K562 (cell line): ENCODE measurements around the gene RBM18. TPM values are rescaled to one million over a fixed set of nuclear protein-coding genes. Genes with fewer than 3 reads are reported as not detected.

Experiments
- ATAC-seq: fragments of 200-7000 bp; cut with Tn5 transposase; 3 replicates; pipeline ENCODE4 v1.9.1; 2020; ENCODE audit warnings: moderate library complexity
- BruUV-seq: library from RNA; stranded (reverse); fragments of 400-500 nt; replicated peaks from 2 replicates; lab custom pipeline; 2021; lab: Mats Ljungman, UMichigan
- CTCF ChIA-PET: fragments of 300-600 bp; formaldehyde crosslinking; extraction: SDS; loops from one replicate; lab custom pipeline; 2021; ENCODE audit warnings: low intra/inter-chr PET ratio; lab: Yijun Ruan, JAX
- POLR2A ChIA-PET: fragments of 300-600, 350-650 bp; sonication (Branson Sonifier 250); formaldehyde crosslinking; extraction: SDS; loops from one replicate; lab custom pipeline; 2021; ENCODE audit warnings: antibody characterized with exemption, inconsistent platforms; lab: Yijun Ruan, JAX
- DNase-seq, 4 experiments: peaks; one replicate each; pipeline versions ENCODE4 v3.0.0 to v3.0.0-alpha.2; 2011 to 2018; ENCODE audit warnings: low spot score in 3 of 4, mixed read lengths in 3 of 4; ENCODE audit errors: extremely low read depth in 1 of 4
- FAIRE-seq: peaks from 2 replicates; lab custom pipeline; 2011; peaks lifted over from hg19 to GRCh38; lab: Jason Lieb, UNC
- H2AFZ ChIP-seq: 2 replicates; pipeline ENCODE4 v1.6.0; 2011; ENCODE audit warnings: low read depth, low read length, control low read depth, inconsistent platforms
- H3K27ac ChIP-seq: fragments of 200-600 bp; 3 replicates; pipeline ENCODE4 v1.8.0; 2011; ENCODE audit warnings: low read depth, mild to moderate bottlenecking, control low read depth, inconsistent platforms, low read length, moderate library complexity, mixed read lengths; ENCODE audit errors: extremely low read depth
- H3K27me3 ChIP-seq, 2 experiments: fragments of 300-600 bp in 1 of 2; 2 replicates in 1 of 2; 3 replicates in 1 of 2; pipeline versions ENCODE4 v1.6.0 to v1.8.0; 2011; ENCODE audit warnings: inconsistent platforms in 2 of 2, low read length in 2 of 2, mild to moderate bottlenecking in 1 of 2, mixed read lengths in 1 of 2, moderate library complexity in 1 of 2; ENCODE audit not compliant: control insufficient read depth in 2 of 2, insufficient read depth in 2 of 2
- H3K36me3 ChIP-seq: fragments of 300-600 bp; 3 replicates; pipeline ENCODE4 v1.8.0; 2011; ENCODE audit warnings: mild to moderate bottlenecking, low read length, inconsistent platforms; ENCODE audit not compliant: control insufficient read depth, insufficient read depth
- H3K4me1 ChIP-seq, 2 experiments: fragments of 200-600 bp in 1 of 2; replicated peaks in 1 of 2; 2 replicates in 1 of 2; 3 replicates in 1 of 2; pipeline versions ENCODE4 v1.5.1 to v1.8.0; 2011; ENCODE audit warnings: inconsistent platforms in 2 of 2, low read length in 2 of 2, mild to moderate bottlenecking in 1 of 2, mixed read lengths in 1 of 2, moderate library complexity in 1 of 2; ENCODE audit not compliant: control insufficient read depth in 2 of 2, insufficient read depth in 2 of 2
- H3K4me2 ChIP-seq: 2 replicates; pipeline ENCODE4 v1.6.1; 2011; ENCODE audit warnings: low read length, control low read depth, inconsistent platforms, mixed read lengths; ENCODE audit not compliant: insufficient read depth
- H3K4me3 ChIP-seq: fragments of 200-600 bp; sonication (generic), shearing (Covaris generic); 2 replicates; pipeline ENCODE4 v1.5.1; 2016; ENCODE audit warnings: control low read depth, inconsistent platforms
- H3K79me2 ChIP-seq: fragments of 200-600 bp; 3 replicates; pipeline ENCODE4 v1.8.0; 2011; ENCODE audit warnings: low read length, inconsistent platforms; ENCODE audit not compliant: control insufficient read depth, insufficient read depth
- H3K9ac ChIP-seq, 2 experiments: 2 replicates each; pipeline versions ENCODE4 v1.6.0 to v1.6.1; 2011; ENCODE audit warnings: low read depth in 2 of 2, low read length in 2 of 2, control low read depth in 1 of 2, inconsistent platforms in 1 of 2, mild to moderate bottlenecking in 1 of 2, mixed read lengths in 1 of 2; ENCODE audit not compliant: insufficient read depth in 1 of 2
- H3K9me1 ChIP-seq: one replicate; pipeline ENCODE4 v1.6.0; 2011; ENCODE audit warnings: inconsistent platforms, mild to moderate bottlenecking, low read length, moderate library complexity; ENCODE audit not compliant: control insufficient read depth, insufficient read depth
- H3K9me3 ChIP-seq: replicated peaks from 2 replicates; pipeline ENCODE4 v1.5.1; 2011; ENCODE audit warnings: low read depth, low read length, inconsistent platforms; ENCODE audit not compliant: control insufficient read depth, insufficient read depth
- H4K20me1 ChIP-seq: replicated peaks from 2 replicates; pipeline ENCODE4 v1.6.1; 2011; ENCODE audit warnings: low read length, inconsistent platforms, mixed read lengths; ENCODE audit not compliant: control insufficient read depth, insufficient read depth
- BRCA1 ChIP-seq, 2 experiments: fragments of 450-650 bp in 1 of 2; sonication (generic) in 1 of 2; formaldehyde crosslinking in 1 of 2; IDR thresholded peaks; 2 replicates each; pipeline versions ENCODE4 v1.5.0 to v1.6.1; 2017 to 2020; ENCODE audit warnings: mild to moderate bottlenecking in 1 of 2, missing genetic modification reagents in 1 of 2
- CLOCK ChIP-seq: fragments of 250-450 bp; sonication (Bioruptor Pico); IDR thresholded peaks from 2 replicates; pipeline ENCODE4 v1.4.0; 2020; ENCODE audit warnings: mild to moderate bottlenecking, moderate library complexity, borderline replicate concordance
- NFIC ChIP-seq: fragments of 450-650 bp; IDR thresholded peaks from 2 replicates; pipeline ENCODE4 v1.6.1; 2017; ENCODE audit warnings: mild to moderate bottlenecking, inconsistent platforms
- REST ChIP-seq, 2 experiments: fragments of 450-650 bp; formaldehyde crosslinking in 1 of 2; IDR thresholded peaks; 2 replicates each; pipeline versions ENCODE4 v1.4.0 to v1.6.1; 2014 to 2020; ENCODE audit warnings: mild to moderate bottlenecking in 2 of 2, borderline replicate concordance in 1 of 2, low read depth in 1 of 2
- SFPQ ChIP-seq: fragments of 200-400 bp; formaldehyde crosslinking; IDR thresholded peaks from 2 replicates; pipeline ENCODE4 v1.6.1; 2017; ENCODE audit warnings: mild to moderate bottlenecking, low read depth, low read length, moderate library complexity
- SMARCA5 ChIP-seq: fragments of 450-650 bp; IDR thresholded peaks from 2 replicates; pipeline ENCODE4 v1.6.1; 2016
- TBL1XR1 ChIP-seq, 2 experiments: IDR thresholded peaks; 2 replicates each; pipeline ENCODE4 v1.6.1; 2012; ENCODE audit warnings: improper control_type of control experiment in 2 of 2, low read length in 2 of 2, mild to moderate bottlenecking in 1 of 2
- TCF7 ChIP-seq: sonication (generic); IDR thresholded peaks from 2 replicates; pipeline ENCODE4 v1.6.1; 2016; ENCODE audit warnings: antibody characterized with exemption, borderline replicate concordance
- ZNF212 ChIP-seq: fragments of 450-650 bp; formaldehyde crosslinking; IDR thresholded peaks from 2 replicates; pipeline ENCODE4 v1.4.0; 2020; ENCODE audit warnings: mild to moderate bottlenecking
- WGBS: fragments of 100-300 bp; shearing (Covaris generic); methylation state at CpG from one replicate; pipeline ENCODE4 v1.1.6; 2016; ENCODE audit warnings: low coverage, mixed read lengths; ENCODE audit not compliant: insufficient coverage; ENCODE audit errors: missing lambda C conversion rate; 5-methylcytosine and 5-hydroxymethylcytosine counted together
- in situ Hi-C: fragments of 300-500 bp; cut with MboI; formaldehyde crosslinking; loops from 4 replicates; pipeline ENCODE4 v1.15.0; 2018; ENCODE audit warnings: inconsistent platforms, mixed read lengths
- intact Hi-C: fragments of 100-400 bp; cut with micrococcal nuclease; formaldehyde crosslinking; loops from 2 replicates; pipeline ENCODE4 v1.14.2; 2022
- polyA plus RNA-seq, 8 experiments: library from polyadenylated mRNA; depleted of rRNA in 4 of 8; stranded (reverse) in 5 of 8; unstranded in 3 of 8; fragments of >200 nt; fragmentation: Nextera tagmentation in 2 of 8; fragmentation: Illumina TruSeq in 1 of 8; extraction: Ambion mirVana in 2 of 8; extraction: Trizol in 1 of 8; gene quantifications; 2 replicates each; pipeline versions ENCODE4 v1.2.1 to v1.2.3, GENCODE V29; 2011 to 2014; ENCODE audit warnings: inconsistent platforms in 1 of 8, missing spikeins in 1 of 8
- total RNA-seq, 7 experiments: library from RNA; depleted of rRNA in 6 of 7; stranded (reverse); fragments of >200 nt in 6 of 7; fragmentation: Illumina TruSeq in 2 of 7; extraction: Trizol in 2 of 7; gene quantifications; 2 replicates each; pipeline versions ENCODE4 v1.2.1 to v1.2.3, GENCODE V29; 2011 to 2021; ENCODE audit warnings: low replicate concordance in 1 of 7

RBM18 gene
- total and polyA plus RNA-seq, 9 of the 15 experiments (the other 6 are each of a cell fraction or from before 2014, with no cell fraction given): 7.9 to 86.3 (median 34.0) TPM

DNA sequence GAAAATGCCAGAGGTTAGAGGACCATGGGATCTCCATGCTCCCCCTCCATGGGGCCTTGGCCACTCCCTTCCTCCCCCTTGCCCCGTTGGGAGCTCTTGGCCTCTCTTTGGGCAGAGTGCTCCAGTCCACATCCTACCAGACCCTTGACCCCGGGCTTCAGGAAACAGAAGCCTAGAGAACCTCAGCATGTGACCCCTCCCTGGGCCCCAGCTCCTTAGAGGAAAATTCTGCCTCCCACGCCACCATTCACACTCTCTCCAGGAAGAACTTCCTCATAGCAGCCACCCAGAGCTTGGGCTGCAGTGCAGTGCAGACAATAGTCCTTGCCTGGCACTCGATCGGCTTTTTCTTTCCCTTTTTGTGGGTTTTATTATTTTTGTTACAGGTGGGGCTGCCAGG, 41.8 kb downstream of the RBM18 start:
- H3K27ac ChIP-seq: no peak overlapping the region
- CTCF ChIA-PET: interaction anchor here (0.5 kb wide), 1 partner anchor 97 kb away, joined by 3 read pairs; no protein-coding TSS in a partner anchor
- peaks cover 13 to 34% of the 10 kb centered on the region in 2 experiments for H3K4me1 ChIP-seq
- ATAC-seq (no peak), DNase-seq (no peak), FAIRE-seq (no peak)
- no peaks in the 10 kb centered on the region for H3K9me1 ChIP-seq
- 13% methylated on average over 5 of the region's 5 CpGs for WGBS
- H3K79me2 ChIP-seq: no peaks in the 10 kb centered on the region
- H4K20me1 ChIP-seq: no peaks in the 10 kb centered on the region
- POLR2A ChIA-PET: interaction anchor here (0.6 to 1.2 kb wide), 5 partner anchors 21 to 320 kb away, joined by 3 to 5 read pairs (median 3); no protein-coding TSS in a partner anchor
- peak overlapping the region; percentile 56 for H2AFZ ChIP-seq
- no peak overlapping the region for H3K4me2 ChIP-seq
- H3K9me3 ChIP-seq: peaks cover 2% of the 10 kb centered on the region; the same call in 1 of the 2 replicates
- intact Hi-C loops (no loop called here), in situ Hi-C loops (loop anchor here (10.0 kb wide), 1 partner anchor 1958 kb away; no protein-coding TSS in a partner anchor)
- H3K27me3 ChIP-seq: peaks cover 2 to 10% of the 10 kb centered on the region in 2 experiments; a peak in 3 of 5 replicates
- H3K9ac ChIP-seq: no peak overlapping the region
- BruUV-seq: no TSS peak
- no peaks in the 10 kb centered on the region for H3K36me3 ChIP-seq
- H3K4me3 ChIP-seq: no peak overlapping the region
- TF ChIP-seq SFPQ (no peak), NFIC (no peak), TCF7 (no peak), SMARCA5 (no peak), ZNF212 (CRISPR knock-in tag) (no peak), CLOCK (CRISPR knock-in tag) (no peak), TBL1XR1 (IDR thresholded peaks at IDR 0.05; ENCODE audit: low read length in 2 of 2) (no peak), BRCA1 (IDR thresholded peaks at IDR 0.05) (no peak), BRCA1 (CRISPR knock-in tag; IDR thresholded peaks at IDR 0.05) (no peak), REST (IDR thresholded peaks at IDR 0.05; ENCODE audit: borderline replicate concordance) (no peak), REST (CRISPR knock-in tag; IDR thresholded peaks at IDR 0.05; ENCODE audit: low read depth) (no peak)
